ENCODE measurements around the gene LRPAP1. TPM values are rescaled to one million over a fixed set of nuclear protein-coding genes. Genes with fewer than 3 reads are reported as not detected.
"Not testable (repeated sequence)": the region's sequence is repeated elsewhere in the genome, so short reads cannot be mapped to it uniquely, and the experiment has no call there.

Gene LRPAP1
- total RNA-seq, 1 experiment from 2014 or later: 171 TPM

DNA sequence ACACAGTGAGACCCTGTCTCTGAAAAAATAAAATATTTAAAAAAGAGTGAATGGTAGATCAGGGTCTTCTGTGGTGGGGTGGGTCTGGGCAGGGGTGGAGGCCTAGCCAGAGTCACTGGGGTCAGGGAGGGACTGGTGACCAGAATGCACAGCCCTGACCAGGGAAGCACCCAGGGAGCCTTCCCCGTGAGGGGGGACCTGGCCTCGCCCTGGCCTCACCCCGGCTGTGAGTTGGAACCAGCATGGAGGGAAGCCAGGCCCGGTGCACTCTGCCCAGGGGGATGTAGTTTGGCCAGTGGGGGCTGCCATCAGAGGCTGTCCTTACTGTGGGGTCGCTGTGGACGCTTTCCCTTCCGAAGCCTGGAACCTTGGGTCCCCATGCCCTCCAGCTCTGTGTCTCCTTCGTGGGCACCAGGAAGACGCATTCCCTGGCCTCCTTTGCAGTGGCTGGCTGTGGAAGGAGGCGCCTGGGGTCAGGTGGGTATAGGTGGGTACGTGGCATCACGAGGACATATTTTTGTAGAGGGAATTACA lies 18.6 kb upstream of the LRPAP1 start:
- intact Hi-C loops (cut with micrococcal nuclease; ENCODE audit: unreplicated experiment); DNase-seq (ENCODE audit: low spot score); H3K9me3 ChIP-seq (ENCODE audit: low read depth, low read length, poor library complexity, severe bottlenecking); H3K36me3 ChIP-seq (ENCODE audit: insufficient read depth, low read length, poor library complexity, severe bottlenecking); BruUV-seq (replicated peaks); POLR2A ChIA-PET (ENCODE audit: low non-redundant PET); CTCF ChIA-PET; H3K27ac ChIP-seq (ENCODE audit: low read depth, low read length, poor library complexity, severe bottlenecking); H3K27me3 ChIP-seq (replicated peaks; ENCODE audit: insufficient read depth, low read depth, low read length, poor library complexity); H3K4me3 ChIP-seq (ENCODE audit: low read depth, low read length, poor library complexity, severe bottlenecking); H3K4me1 ChIP-seq (ENCODE audit: insufficient read depth, low read length, poor library complexity, severe bottlenecking): not testable (repeated sequence)

DNA sequence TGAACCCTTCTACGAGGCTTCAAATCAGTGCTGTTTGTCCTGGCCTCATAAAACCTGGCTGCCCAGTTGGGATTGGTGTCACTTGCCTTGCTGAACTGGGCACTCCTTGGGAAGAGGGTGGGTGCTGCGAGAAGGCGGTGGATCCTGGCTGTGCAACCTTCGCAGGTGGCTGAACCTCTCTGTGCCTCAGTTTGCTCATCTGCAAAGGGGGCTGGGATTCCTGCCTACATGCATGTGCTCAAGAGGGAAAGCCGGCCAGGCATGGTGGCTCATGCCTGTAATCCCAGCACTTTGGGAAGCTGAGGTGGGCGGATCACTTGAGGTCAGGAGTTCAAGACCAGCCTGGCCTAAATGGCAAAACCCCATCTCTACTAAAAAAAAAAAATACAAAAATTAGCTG lies 17.8 kb upstream of the LRPAP1 start:
- H3K27ac ChIP-seq (ENCODE audit: low read depth, low read length, poor library complexity, severe bottlenecking); H3K4me3 ChIP-seq (ENCODE audit: low read depth, low read length, poor library complexity, severe bottlenecking); DNase-seq (ENCODE audit: low spot score); H3K27me3 ChIP-seq (replicated peaks; ENCODE audit: insufficient read depth, low read depth, low read length, poor library complexity); H3K36me3 ChIP-seq (ENCODE audit: insufficient read depth, low read length, poor library complexity, severe bottlenecking); H3K4me1 ChIP-seq (ENCODE audit: insufficient read depth, low read length, poor library complexity, severe bottlenecking); H3K9me3 ChIP-seq (ENCODE audit: low read depth, low read length, poor library complexity, severe bottlenecking); POLR2A ChIA-PET (ENCODE audit: low non-redundant PET); BruUV-seq (replicated peaks); intact Hi-C loops (cut with micrococcal nuclease; ENCODE audit: unreplicated experiment); CTCF ChIA-PET: not testable (repeated sequence)

- DNase-seq (ENCODE audit: low spot score); POLR2A ChIA-PET (ENCODE audit: low non-redundant PET); H3K36me3 ChIP-seq (ENCODE audit: insufficient read depth, low read length, poor library complexity, severe bottlenecking); H3K27ac ChIP-seq (ENCODE audit: low read depth, low read length, poor library complexity, severe bottlenecking); BruUV-seq (replicated peaks); CTCF ChIA-PET; H3K9me3 ChIP-seq (ENCODE audit: low read depth, low read length, poor library complexity, severe bottlenecking); intact Hi-C loops (cut with micrococcal nuclease; ENCODE audit: unreplicated experiment); H3K4me1 ChIP-seq (ENCODE audit: insufficient read depth, low read length, poor library complexity, severe bottlenecking); H3K4me3 ChIP-seq (ENCODE audit: low read depth, low read length, poor library complexity, severe bottlenecking); H3K27me3 ChIP-seq (replicated peaks; ENCODE audit: insufficient read depth, low read depth, low read length, poor library complexity): not testable (repeated sequence)
These were observed 17.4 kb upstream of the LRPAP1 start for GRCh38 chr4:3549694-3550001.

DNA sequence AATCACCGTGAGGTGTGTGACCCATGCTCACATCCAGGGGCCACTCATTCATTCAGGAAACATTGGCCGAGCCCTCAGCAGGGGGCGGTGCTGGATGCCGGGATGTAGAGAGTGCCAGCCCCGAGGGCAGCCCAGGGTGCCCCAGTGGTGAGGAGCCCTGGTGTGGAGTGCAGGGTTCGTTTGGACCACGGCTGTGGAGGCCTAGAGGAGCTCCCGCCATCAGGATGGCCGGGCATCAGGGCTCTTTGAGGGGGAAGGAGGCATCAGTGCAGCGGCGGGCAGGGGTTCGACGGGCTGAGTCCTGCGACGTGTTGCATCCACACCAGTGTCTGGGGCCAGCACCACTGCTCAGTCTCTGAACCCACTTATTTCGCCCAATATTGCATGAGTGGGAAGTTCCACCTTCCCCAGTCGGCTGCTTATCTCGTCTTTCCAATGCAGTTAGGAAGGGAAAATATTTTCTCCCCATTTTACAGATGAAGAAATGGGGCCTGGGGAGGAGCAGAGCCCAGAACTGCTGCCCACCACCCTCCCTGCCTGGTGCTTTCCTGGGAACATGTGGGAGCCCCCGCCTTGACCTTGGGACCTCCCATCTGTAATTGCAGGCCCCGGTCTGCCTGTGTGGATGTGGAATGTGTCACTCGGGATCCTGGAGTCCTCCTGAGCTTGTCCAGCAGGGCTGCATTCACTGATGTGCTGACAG lies 16.9 kb upstream of the LRPAP1 start:
- H3K4me3 ChIP-seq (ENCODE audit: low read depth, low read length, poor library complexity, severe bottlenecking); BruUV-seq (replicated peaks); CTCF ChIA-PET; POLR2A ChIA-PET (ENCODE audit: low non-redundant PET); intact Hi-C loops (cut with micrococcal nuclease; ENCODE audit: unreplicated experiment); DNase-seq (ENCODE audit: low spot score); H3K4me1 ChIP-seq (ENCODE audit: insufficient read depth, low read length, poor library complexity, severe bottlenecking); H3K36me3 ChIP-seq (ENCODE audit: insufficient read depth, low read length, poor library complexity, severe bottlenecking); H3K27me3 ChIP-seq (replicated peaks; ENCODE audit: insufficient read depth, low read depth, low read length, poor library complexity); H3K27ac ChIP-seq (ENCODE audit: low read depth, low read length, poor library complexity, severe bottlenecking); H3K9me3 ChIP-seq (ENCODE audit: low read depth, low read length, poor library complexity, severe bottlenecking): not testable (repeated sequence)

- H3K4me1 ChIP-seq (ENCODE audit: insufficient read depth, low read length, poor library complexity, severe bottlenecking); H3K27me3 ChIP-seq (replicated peaks; ENCODE audit: insufficient read depth, low read depth, low read length, poor library complexity); DNase-seq (ENCODE audit: low spot score); H3K9me3 ChIP-seq (ENCODE audit: low read depth, low read length, poor library complexity, severe bottlenecking); BruUV-seq (replicated peaks); CTCF ChIA-PET; H3K27ac ChIP-seq (ENCODE audit: low read depth, low read length, poor library complexity, severe bottlenecking); intact Hi-C loops (cut with micrococcal nuclease; ENCODE audit: unreplicated experiment); H3K36me3 ChIP-seq (ENCODE audit: insufficient read depth, low read length, poor library complexity, severe bottlenecking); H3K4me3 ChIP-seq (ENCODE audit: low read depth, low read length, poor library complexity, severe bottlenecking); POLR2A ChIA-PET (ENCODE audit: low non-redundant PET): not testable (repeated sequence)
These were observed 14.5 kb upstream of the LRPAP1 start for GRCh38 chr4:3546721-3547120.

GRCh38 chr4:3545351-3545750 lies 13.1 kb upstream of the LRPAP1 start:
- H3K36me3 ChIP-seq (ENCODE audit: insufficient read depth, low read length, poor library complexity, severe bottlenecking); H3K4me1 ChIP-seq (ENCODE audit: insufficient read depth, low read length, poor library complexity, severe bottlenecking); POLR2A ChIA-PET (ENCODE audit: low non-redundant PET); CTCF ChIA-PET; intact Hi-C loops (cut with micrococcal nuclease; ENCODE audit: unreplicated experiment); DNase-seq (ENCODE audit: low spot score); H3K27me3 ChIP-seq (replicated peaks; ENCODE audit: insufficient read depth, low read depth, low read length, poor library complexity); BruUV-seq (replicated peaks); H3K9me3 ChIP-seq (ENCODE audit: low read depth, low read length, poor library complexity, severe bottlenecking); H3K27ac ChIP-seq (ENCODE audit: low read depth, low read length, poor library complexity, severe bottlenecking); H3K4me3 ChIP-seq (ENCODE audit: low read depth, low read length, poor library complexity, severe bottlenecking): not testable (repeated sequence)

DNA sequence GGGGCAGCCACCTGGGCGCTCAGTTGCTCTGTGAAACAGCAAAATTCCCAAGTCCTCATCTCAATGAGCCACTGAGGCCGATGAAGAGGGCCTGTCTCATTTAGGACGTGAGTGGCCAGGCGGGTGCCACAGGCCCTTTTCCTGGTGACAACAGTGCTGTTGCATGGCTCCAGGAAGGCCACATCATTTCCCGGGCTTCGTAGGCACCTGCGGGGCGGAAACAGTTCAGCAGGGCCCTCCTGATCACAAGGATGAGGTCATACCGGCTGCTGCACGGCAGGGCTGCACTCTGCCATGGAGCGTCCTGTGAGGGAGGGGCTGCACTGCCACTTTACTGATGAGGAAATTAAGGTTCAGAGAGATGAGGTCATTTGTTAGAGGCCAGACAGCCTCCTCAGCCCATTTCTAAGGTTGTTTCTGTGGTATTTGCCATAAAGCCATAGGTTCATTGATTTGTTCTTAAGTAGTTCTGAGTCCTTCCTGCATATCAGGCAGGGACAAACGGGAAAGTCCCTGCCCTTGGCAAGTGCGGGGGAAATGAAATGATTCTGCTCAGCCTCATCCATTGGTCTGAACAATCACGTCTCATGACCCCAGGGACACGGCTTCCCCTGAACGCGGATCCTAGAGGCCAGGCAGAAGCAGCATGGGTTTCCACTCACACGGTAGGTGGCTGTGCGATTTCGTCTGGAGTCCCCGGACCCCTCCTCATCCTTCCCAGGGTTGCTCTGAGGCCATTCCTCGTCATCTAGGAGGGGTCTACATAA lies 12.2 kb upstream of the LRPAP1 start:
- BruUV-seq (replicated peaks); H3K27ac ChIP-seq (ENCODE audit: low read depth, low read length, poor library complexity, severe bottlenecking); H3K4me1 ChIP-seq (ENCODE audit: insufficient read depth, low read length, poor library complexity, severe bottlenecking); H3K36me3 ChIP-seq (ENCODE audit: insufficient read depth, low read length, poor library complexity, severe bottlenecking); H3K9me3 ChIP-seq (ENCODE audit: low read depth, low read length, poor library complexity, severe bottlenecking); DNase-seq (ENCODE audit: low spot score); H3K4me3 ChIP-seq (ENCODE audit: low read depth, low read length, poor library complexity, severe bottlenecking); POLR2A ChIA-PET (ENCODE audit: low non-redundant PET); intact Hi-C loops (cut with micrococcal nuclease; ENCODE audit: unreplicated experiment); CTCF ChIA-PET; H3K27me3 ChIP-seq (replicated peaks; ENCODE audit: insufficient read depth, low read depth, low read length, poor library complexity): not testable (repeated sequence)

- CTCF ChIA-PET; H3K9me3 ChIP-seq (ENCODE audit: low read depth, low read length, poor library complexity, severe bottlenecking); H3K4me1 ChIP-seq (ENCODE audit: insufficient read depth, low read length, poor library complexity, severe bottlenecking); H3K27ac ChIP-seq (ENCODE audit: low read depth, low read length, poor library complexity, severe bottlenecking); BruUV-seq (replicated peaks); H3K4me3 ChIP-seq (ENCODE audit: low read depth, low read length, poor library complexity, severe bottlenecking); DNase-seq (ENCODE audit: low spot score); H3K27me3 ChIP-seq (replicated peaks; ENCODE audit: insufficient read depth, low read depth, low read length, poor library complexity); intact Hi-C loops (cut with micrococcal nuclease; ENCODE audit: unreplicated experiment); H3K36me3 ChIP-seq (ENCODE audit: insufficient read depth, low read length, poor library complexity, severe bottlenecking); POLR2A ChIA-PET (ENCODE audit: low non-redundant PET): not testable (repeated sequence)
These were observed 11.2 kb upstream of the LRPAP1 start for GRCh38 chr4:3543415-3543814.
